Endothelial cell (in vitro differentiated cells): Measurements from ENCODE around the gene GDA. TPM values are rescaled to one million over a fixed set of nuclear protein-coding genes. Genes with fewer than 3 reads are reported as not detected.
"Not testable (repeated sequence)": the region's sequence is repeated elsewhere in the genome, so short reads cannot be mapped to it uniquely, and the experiment has no call there.

Source experiments
- DNase-seq: peaks from one replicate; pipeline ENCODE4 v3.0.0; 2021; ENCODE audit warnings: low spot score
- H3K27ac Mint-ChIP-seq: one replicate; pipeline ENCODE4 v1.8.0; 2021; ENCODE audit warnings: mixed read lengths, inconsistent platforms; ENCODE audit not compliant: unreplicated experiment
- H3K27me3 Mint-ChIP-seq: one replicate; pipeline ENCODE4 v1.8.0; 2021; ENCODE audit warnings: mild to moderate bottlenecking, moderate library complexity, mixed read lengths, inconsistent platforms; ENCODE audit not compliant: unreplicated experiment
- H3K36me3 Mint-ChIP-seq: one replicate; pipeline ENCODE4 v1.8.0; 2021; ENCODE audit warnings: mild to moderate bottlenecking, low read depth, mixed read lengths, inconsistent platforms; ENCODE audit not compliant: unreplicated experiment
- H3K4me1 Mint-ChIP-seq: one replicate; pipeline ENCODE4 v1.8.0; 2021; ENCODE audit warnings: mild to moderate bottlenecking, mixed read lengths, inconsistent platforms; ENCODE audit not compliant: unreplicated experiment
- H3K4me3 Mint-ChIP-seq: one replicate; pipeline ENCODE4 v1.8.0; 2021; ENCODE audit warnings: mild to moderate bottlenecking, mixed read lengths, inconsistent platforms; ENCODE audit not compliant: unreplicated experiment
- H3K9me3 Mint-ChIP-seq: one replicate; pipeline ENCODE4 v1.8.0; 2021; ENCODE audit warnings: mixed read lengths, inconsistent platforms; ENCODE audit not compliant: unreplicated experiment
- total RNA-seq: library from RNA; stranded (reverse); fragmentation: NEBNext Ultra II Directional; extraction: Animal tissue kit (Norgen Biotek cat#: 25700); gene quantifications from one replicate; pipeline ENCODE4 v1.2.1, GENCODE V29; 2021; ENCODE audit not compliant: unreplicated experiment
- TF ChIP-seq, protein P1 (sequence below): fragments of 200-600 bp; sonication (generic); IDR thresholded peaks from one replicate; pipeline ENCODE4 v1.5.0; 2021; ENCODE audit warnings: antibody characterized with exemption; ENCODE audit not compliant: unreplicated experiment

Gene GDA
- total RNA-seq, 1 donor from 2014 or later: 0.23 TPM

- Mint-ChIP-seq H3K4me1 (no peaks in the 10 kb centered on the region), H3K27me3 (no peaks in the 10 kb centered on the region), H3K27ac (peak overlapping the region; percentile 43), H3K9me3 (no peaks in the 10 kb centered on the region), H3K4me3 (no peak overlapping the region), H3K36me3 (no peaks in the 10 kb centered on the region)
- TF ChIP-seq, protein P1, sequence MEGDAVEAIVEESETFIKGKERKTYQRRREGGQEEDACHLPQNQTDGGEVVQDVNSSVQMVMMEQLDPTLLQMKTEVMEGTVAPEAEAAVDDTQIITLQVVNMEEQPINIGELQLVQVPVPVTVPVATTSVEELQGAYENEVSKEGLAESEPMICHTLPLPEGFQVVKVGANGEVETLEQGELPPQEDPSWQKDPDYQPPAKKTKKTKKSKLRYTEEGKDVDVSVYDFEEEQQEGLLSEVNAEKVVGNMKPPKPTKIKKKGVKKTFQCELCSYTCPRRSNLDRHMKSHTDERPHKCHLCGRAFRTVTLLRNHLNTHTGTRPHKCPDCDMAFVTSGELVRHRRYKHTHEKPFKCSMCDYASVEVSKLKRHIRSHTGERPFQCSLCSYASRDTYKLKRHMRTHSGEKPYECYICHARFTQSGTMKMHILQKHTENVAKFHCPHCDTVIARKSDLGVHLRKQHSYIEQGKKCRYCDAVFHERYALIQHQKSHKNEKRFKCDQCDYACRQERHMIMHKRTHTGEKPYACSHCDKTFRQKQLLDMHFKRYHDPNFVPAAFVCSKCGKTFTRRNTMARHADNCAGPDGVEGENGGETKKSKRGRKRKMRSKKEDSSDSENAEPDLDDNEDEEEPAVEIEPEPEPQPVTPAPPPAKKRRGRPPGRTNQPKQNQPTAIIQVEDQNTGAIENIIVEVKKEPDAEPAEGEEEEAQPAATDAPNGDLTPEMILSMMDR: no peak
- no peak for DNase-seq
These were observed 127.2 kb downstream of the GDA start for GRCh38 chr9:72276429-72276828.

GRCh38 chr9:72278959-72279358 lies 129.7 kb downstream of the GDA start:
- no peaks in the 10 kb centered on the region for H3K27me3 Mint-ChIP-seq
- H3K36me3 Mint-ChIP-seq: no peaks in the 10 kb centered on the region
- no peak for DNase-seq
- no peak overlapping the region for H3K4me3 Mint-ChIP-seq
- H3K9me3 Mint-ChIP-seq: no peaks in the 10 kb centered on the region
- TF ChIP-seq, protein P1: no peak
- no peak overlapping the region for H3K27ac Mint-ChIP-seq
- H3K4me1 Mint-ChIP-seq: no peaks in the 10 kb centered on the region

- no peaks in the 10 kb centered on the region for H3K4me1 Mint-ChIP-seq
- no peaks in the 10 kb centered on the region for H3K36me3 Mint-ChIP-seq
- H3K27me3 Mint-ChIP-seq: no peaks in the 10 kb centered on the region
- TF ChIP-seq, protein P1: peak; percentile 78
- DNase-seq: peak; percentile 72
- no peaks in the 10 kb centered on the region for H3K9me3 Mint-ChIP-seq
- H3K4me3 Mint-ChIP-seq: no peak overlapping the region
- no peak overlapping the region for H3K27ac Mint-ChIP-seq
These were observed 131.8 kb downstream of the GDA start for GRCh38 chr9:72280913-72281500.

- H3K36me3 Mint-ChIP-seq: no peaks in the 10 kb centered on the region
- H3K4me3 Mint-ChIP-seq: no peak overlapping the region
- DNase-seq: no peak
- H3K9me3 Mint-ChIP-seq: no peaks in the 10 kb centered on the region
- no peaks in the 10 kb centered on the region for H3K27me3 Mint-ChIP-seq
- H3K27ac Mint-ChIP-seq: no peak overlapping the region
- H3K4me1 Mint-ChIP-seq: no peaks in the 10 kb centered on the region
- TF ChIP-seq, protein P1: no peak
These were observed 140.2 kb downstream of the GDA start for GRCh38 chr9:72289401-72289800.

DNA sequence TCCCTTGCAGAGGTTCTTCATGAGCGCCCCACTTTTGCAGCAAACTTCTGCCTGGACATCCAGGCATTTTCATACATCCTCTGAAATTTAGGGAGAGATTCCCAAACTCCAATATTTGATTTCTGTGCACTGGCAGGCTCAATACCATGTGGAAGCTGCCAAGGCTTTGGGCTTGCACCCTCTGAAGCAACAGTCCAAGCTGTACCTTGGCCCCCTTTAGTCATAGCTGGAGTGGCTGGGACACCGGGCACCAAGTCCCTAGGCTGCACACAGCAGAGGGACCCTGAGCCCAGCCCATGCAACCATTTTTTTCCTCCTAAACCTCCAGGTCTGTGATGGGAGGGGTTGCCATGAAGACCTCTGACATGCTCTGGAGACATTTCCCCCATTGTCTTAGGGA lies 141.1 kb downstream of the GDA start:
- no peaks in the 10 kb centered on the region for H3K4me1 Mint-ChIP-seq
- TF ChIP-seq, protein P1: no peak
- no peaks in the 10 kb centered on the region for H3K9me3 Mint-ChIP-seq
- no peak overlapping the region for H3K27ac Mint-ChIP-seq
- no peak overlapping the region for H3K4me3 Mint-ChIP-seq
- DNase-seq: no peak
- H3K27me3 Mint-ChIP-seq: peaks cover 2% of the 10 kb centered on the region
- no peaks in the 10 kb centered on the region for H3K36me3 Mint-ChIP-seq

- not testable (repeated sequence) for H3K4me1 Mint-ChIP-seq, DNase-seq, H3K4me3 Mint-ChIP-seq, H3K27me3 Mint-ChIP-seq, H3K9me3 Mint-ChIP-seq, H3K36me3 Mint-ChIP-seq, H3K27ac Mint-ChIP-seq
These were observed 142.3 kb downstream of the GDA start for GRCh38 chr9:72291576-72291975.
